GM12878 (cell line): ENCODE data around the gene RAE1. TPM values are rescaled to one million over a fixed set of nuclear protein-coding genes. Genes with fewer than 3 reads are reported as not detected.

Experiments used
- ATAC-seq: fragments of 200-7000 bp; cut with Tn5 transposase; 3 replicates; pipeline ENCODE4 v1.9.1; 2020; ENCODE audit warnings: mild to moderate bottlenecking, moderate library complexity
- BruUV-seq: library from RNA; stranded (reverse); fragments of 400-500 nt; replicated peaks from 2 replicates; lab custom pipeline; 2021; lab: Mats Ljungman, UMichigan
- CTCF ChIA-PET: fragments of 300-600 bp; sonication (Branson Sonifier 250); formaldehyde crosslinking; extraction: SDS; loops from one replicate; lab custom pipeline; 2021; ENCODE audit warnings: inconsistent platforms; lab: Yijun Ruan, JAX
- POLR2A ChIA-PET: fragments of 350-600 bp; formaldehyde crosslinking; extraction: SDS; loops from one replicate; lab custom pipeline; 2021; ENCODE audit warnings: inconsistent platforms; lab: Charles Lee
- RAD21 ChIA-PET: fragments of 300-600 bp; sonication (Branson Sonifier 250); formaldehyde crosslinking; loops from one replicate; lab custom pipeline; 2023; ENCODE audit warnings: antibody characterized with exemption; ENCODE audit not compliant: unreplicated experiment; lab: Charles Lee
- SMC1A ChIA-PET: fragments of 300-600 bp; sonication (Branson Sonifier 250); formaldehyde crosslinking; loops from one replicate; lab custom pipeline; 2023; ENCODE audit not compliant: unreplicated experiment, uncharacterized antibody; lab: Charles Lee
- DNase-seq: peaks from one replicate; pipeline ENCODE4 v3.0.0-alpha.2; 2011; ENCODE audit warnings: low read depth, low spot score
- FAIRE-seq: peaks from 3 replicates; lab custom pipeline; 2011; peaks lifted over from hg19 to GRCh38; lab: Jason Lieb, UNC
- H2AFZ ChIP-seq: 2 replicates; pipeline ENCODE4 v1.6.0; 2011; ENCODE audit warnings: low read depth, low read length, control low read depth; ENCODE audit not compliant: control insufficient read depth
- H3K27ac ChIP-seq: 2 replicates; pipeline ENCODE4 v1.5.1; 2011; ENCODE audit warnings: control low read depth; ENCODE audit not compliant: control insufficient read depth, insufficient read depth
- H3K27me3 ChIP-seq, 2 experiments: replicated peaks in 1 of 2; 2 replicates each; pipeline versions ENCODE4 v1.6.0 to v1.6.1; 2011; ENCODE audit warnings: low read length in 1 of 2; ENCODE audit not compliant: control insufficient read depth in 2 of 2, insufficient read depth in 2 of 2
- H3K36me3 ChIP-seq, 2 experiments: 2 replicates each; pipeline ENCODE4 v1.5.1; 2011; ENCODE audit warnings: low read length in 1 of 2; ENCODE audit not compliant: control insufficient read depth in 2 of 2, insufficient read depth in 2 of 2
- H3K4me1 ChIP-seq: 2 replicates; pipeline ENCODE4 v1.6.1; 2011; ENCODE audit warnings: mild to moderate bottlenecking, low read length, moderate library complexity, mixed read lengths; ENCODE audit not compliant: control insufficient read depth, insufficient read depth
- H3K4me2 ChIP-seq: 2 replicates; pipeline ENCODE4 v1.6.0; 2011; ENCODE audit warnings: control low read depth; ENCODE audit not compliant: control insufficient read depth, insufficient read depth
- H3K4me3 ChIP-seq: fragments of 200-600 bp; sonication (generic); 2 replicates; pipeline ENCODE4 v1.5.1; 2016
- H3K79me2 ChIP-seq: 2 replicates; pipeline ENCODE4 v1.6.0; 2011; ENCODE audit warnings: low read length; ENCODE audit not compliant: control insufficient read depth, insufficient read depth
- H3K9ac ChIP-seq: 2 replicates; pipeline ENCODE4 v1.8.0; 2011; ENCODE audit warnings: low read length, control low read depth, mixed read lengths; ENCODE audit not compliant: control insufficient read depth, insufficient read depth
- H3K9me3 ChIP-seq: replicated peaks from 3 replicates; pipeline ENCODE4 v1.5.1; 2011; ENCODE audit warnings: mild to moderate bottlenecking, low read length; ENCODE audit not compliant: control insufficient read depth, insufficient read depth
- H4K20me1 ChIP-seq: 2 replicates; pipeline ENCODE4 v1.6.0; 2011; ENCODE audit not compliant: control insufficient read depth, insufficient read depth
- BMI1 ChIP-seq: fragments of 450-650 bp; IDR thresholded peaks from 2 replicates; pipeline ENCODE4 v1.6.1; 2016; ENCODE audit warnings: mild to moderate bottlenecking, moderate library complexity, borderline replicate concordance
- FOXM1 ChIP-seq: IDR thresholded peaks from 2 replicates; pipeline ENCODE4 v1.6.1; 2012; ENCODE audit warnings: low read depth, mild to moderate bottlenecking, inconsistent platforms, low read length, moderate library complexity
- HDAC2 ChIP-seq: fragments of 200-600 bp; sonication (generic); IDR thresholded peaks from 2 replicates; pipeline ENCODE4 v1.6.1; 2017
- KLF5 ChIP-seq: fragments of 450-650 bp; IDR thresholded peaks from 2 replicates; pipeline ENCODE4 v1.6.1; 2014; ENCODE audit warnings: mild to moderate bottlenecking; ENCODE audit not compliant: partially characterized antibody
- MEF2A ChIP-seq: IDR thresholded peaks from 2 replicates; pipeline ENCODE4 v1.6.1; 2011; ENCODE audit warnings: low read depth, mild to moderate bottlenecking, low read length, moderate library complexity; ENCODE audit not compliant: insufficient read depth
- NBN ChIP-seq: fragments of 450-650 bp; IDR thresholded peaks from 2 replicates; pipeline ENCODE4 v1.6.1; 2016
- RB1 ChIP-seq: fragments of 450-650 bp; formaldehyde crosslinking; IDR thresholded peaks from 2 replicates; pipeline ENCODE4 v1.6.1; 2017; ENCODE audit warnings: mild to moderate bottlenecking, borderline replicate concordance
- SMARCA5 ChIP-seq: fragments of 450-650 bp; IDR thresholded peaks from 2 replicates; pipeline ENCODE4 v1.6.1; 2017; ENCODE audit warnings: mild to moderate bottlenecking
- SMC3 ChIP-seq: IDR thresholded peaks from 2 replicates; pipeline ENCODE4 v1.6.1; 2011; ENCODE audit warnings: low read length, improper control_type of control experiment, borderline replicate concordance
- WGBS: methylation state at CpG from one replicate; pipeline ENCODE4 v1.1.6; 2016; ENCODE audit warnings: low lambda C conversion rate; ENCODE audit not compliant: insufficient replicate concordance, insufficient coverage; ENCODE audit errors: missing lambda C conversion rate; 5-methylcytosine and 5-hydroxymethylcytosine counted together
- in situ Hi-C: fragments of 300-500 bp; cut with MboI; formaldehyde crosslinking; loops from 9 replicates; pipeline ENCODE4 v1.14.3; 2018; ENCODE audit warnings: mixed read lengths
- intact Hi-C: fragments of 100-400 bp; cut with micrococcal nuclease; formaldehyde crosslinking; loops from one replicate; pipeline ENCODE4 v1.14.2; 2022; ENCODE audit not compliant: unreplicated experiment
- polyA plus RNA-seq, 11 experiments: library from polyadenylated mRNA; depleted of rRNA in 4 of 11; unstranded in 6 of 11; stranded (reverse) in 5 of 11; fragments of >200 nt; fragmentation: Nextera tagmentation in 4 of 11; fragmentation: Illumina TruSeq in 1 of 11; extraction: Ambion mirVana in 4 of 11; extraction: Trizol in 1 of 11; gene quantifications; 1 replicate in 1 of 11; 2 replicates in 10 of 11; pipeline versions ENCODE4 v1.2.1 to v1.2.3, GENCODE V29; 2011 to 2016; ENCODE audit warnings: inconsistent platforms in 2 of 11, missing spikeins in 2 of 11, low read depth in 1 of 11
- total RNA-seq, 4 experiments: library from RNA; depleted of rRNA in 3 of 4; stranded (reverse); fragments of >200 nt in 3 of 4; fragmentation: Illumina TruSeq in 1 of 4; extraction: Trizol in 1 of 4; gene quantifications; 2 replicates each; pipeline versions ENCODE4 v1.2.1 to v1.2.3, GENCODE V29; 2013 to 2021
- TF ChIP-seq, protein P1 (sequence below): fragments of 450-650 bp; IDR thresholded peaks from 2 replicates; pipeline ENCODE4 v1.6.1; 2018; ENCODE audit warnings: borderline replicate concordance, mild to moderate bottlenecking; ENCODE audit not compliant: partially characterized antibody
- TF ChIP-seq, protein P2 (sequence below): fragments of 450-650 bp; formaldehyde crosslinking; IDR thresholded peaks from 2 replicates; pipeline ENCODE4 v1.4.0; 2020; ENCODE audit warnings: mild to moderate bottlenecking, moderate library complexity
- TF ChIP-seq, protein P3 (sequence below): fragments of 150-350 bp; IDR thresholded peaks from 2 replicates; pipeline ENCODE4 v1.6.1; 2014; ENCODE audit warnings: mild to moderate bottlenecking, low read depth, low read length
- TF ChIP-seq, protein P4 (sequence below): IDR thresholded peaks from 2 replicates; pipeline ENCODE4 v1.6.1; 2011; ENCODE audit warnings: low read depth, mild to moderate bottlenecking, low read length, moderate library complexity, borderline replicate concordance; ENCODE audit errors: extremely low read depth

Gene RAE1
- total and polyA plus RNA-seq, 10 of the 15 experiments (the other 5 are each of a cell fraction or from before 2014, with no cell fraction given), result 28.7 to 107 (median 49.3) TPM

DNA sequence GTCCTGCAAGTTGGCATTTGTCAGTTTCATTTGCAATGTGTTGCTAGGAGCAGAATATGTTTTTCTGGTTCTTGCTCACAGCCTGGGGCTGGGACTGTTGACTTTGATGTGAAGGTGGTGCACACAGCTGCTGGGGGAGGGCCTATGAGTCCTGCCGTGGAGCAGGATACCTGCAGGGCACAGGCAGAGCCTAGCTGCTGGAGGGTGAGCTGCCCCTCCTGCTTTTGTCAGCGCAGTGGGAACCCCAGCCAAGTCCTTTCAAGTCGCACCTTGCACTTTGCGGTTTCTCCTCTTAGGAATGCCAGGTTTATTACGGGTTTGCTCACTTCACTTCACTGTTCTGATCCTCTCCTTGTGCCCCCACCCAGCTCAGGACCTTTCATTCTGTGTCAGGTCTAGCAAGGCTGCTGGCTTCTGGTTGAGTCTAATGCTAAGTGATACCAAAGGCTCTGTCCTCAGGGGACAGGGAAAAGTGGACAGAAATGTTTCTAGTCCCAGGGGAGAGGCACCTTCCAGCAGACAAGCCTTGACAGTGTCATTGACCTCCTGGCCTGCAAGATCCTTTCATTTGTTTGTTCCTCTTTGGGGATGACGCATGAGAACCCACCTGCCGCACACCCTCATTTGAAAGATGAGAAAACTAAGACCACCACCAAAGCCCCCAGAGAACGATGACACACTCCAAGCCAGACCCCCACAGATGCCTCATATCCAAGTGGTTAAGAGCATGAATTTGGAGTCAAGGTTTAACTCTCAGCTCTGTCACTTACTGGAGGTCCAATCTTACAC, 24.2 kb upstream of the RAE1 start:
- H3K9ac ChIP-seq, result no peak overlapping the region
- H3K36me3 ChIP-seq, result no peaks in the 10 kb centered on the region
- SMC1A ChIA-PET, result interaction anchor here (1.5 kb wide), 1 partner anchor 9 kb away, joined by 3 read pairs; no protein-coding TSS in a partner anchor
- POLR2A ChIA-PET, result no interaction called here
- H3K27ac ChIP-seq, result no peak overlapping the region
- CTCF ChIA-PET, result interaction anchor here (0.8 kb wide), 1 partner anchor 13 kb away, joined by 3 read pairs; no protein-coding TSS in a partner anchor
- no peaks in the 10 kb centered on the region for H4K20me1 ChIP-seq
- no peak overlapping the region for H2AFZ ChIP-seq
- ATAC-seq, result no peak
- H3K9me3 ChIP-seq, result no peaks in the 10 kb centered on the region
- H3K4me3 ChIP-seq, result no peak overlapping the region
- H3K27me3 ChIP-seq, result peaks cover 2 to 3% of the 10 kb centered on the region in 2 experiments; a peak in 3 of 4 replicates
- no peak for FAIRE-seq
- DNase-seq, result no peak
- TF ChIP-seq, protein P1, sequence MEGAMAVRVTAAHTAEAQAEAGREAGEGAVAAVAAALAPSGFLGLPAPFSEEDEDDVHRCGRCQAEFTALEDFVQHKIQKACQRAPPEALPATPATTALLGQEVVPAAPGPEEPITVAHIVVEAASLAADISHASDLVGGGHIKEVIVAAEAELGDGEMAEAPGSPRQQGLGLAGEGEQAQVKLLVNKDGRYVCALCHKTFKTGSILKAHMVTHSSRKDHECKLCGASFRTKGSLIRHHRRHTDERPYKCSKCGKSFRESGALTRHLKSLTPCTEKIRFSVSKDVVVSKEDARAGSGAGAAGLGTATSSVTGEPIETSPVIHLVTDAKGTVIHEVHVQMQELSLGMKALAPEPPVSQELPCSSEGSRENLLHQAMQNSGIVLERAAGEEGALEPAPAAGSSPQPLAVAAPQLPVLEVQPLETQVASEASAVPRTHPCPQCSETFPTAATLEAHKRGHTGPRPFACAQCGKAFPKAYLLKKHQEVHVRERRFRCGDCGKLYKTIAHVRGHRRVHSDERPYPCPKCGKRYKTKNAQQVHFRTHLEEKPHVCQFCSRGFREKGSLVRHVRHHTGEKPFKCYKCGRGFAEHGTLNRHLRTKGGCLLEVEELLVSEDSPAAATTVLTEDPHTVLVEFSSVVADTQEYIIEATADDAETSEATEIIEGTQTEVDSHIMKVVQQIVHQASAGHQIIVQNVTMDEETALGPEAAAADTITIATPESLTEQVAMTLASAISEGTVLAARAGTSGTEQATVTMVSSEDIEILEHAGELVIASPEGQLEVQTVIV, result no peak
- TF ChIP-seq KLF5 (no peak), MEF2A (no peak), NBN (no peak), BMI1 (no peak), SMC3 (no peak), SMARCA5 (no peak), FOXM1 (no peak), HDAC2 (no peak), RB1 (no peak)
- TF ChIP-seq, protein P2, sequence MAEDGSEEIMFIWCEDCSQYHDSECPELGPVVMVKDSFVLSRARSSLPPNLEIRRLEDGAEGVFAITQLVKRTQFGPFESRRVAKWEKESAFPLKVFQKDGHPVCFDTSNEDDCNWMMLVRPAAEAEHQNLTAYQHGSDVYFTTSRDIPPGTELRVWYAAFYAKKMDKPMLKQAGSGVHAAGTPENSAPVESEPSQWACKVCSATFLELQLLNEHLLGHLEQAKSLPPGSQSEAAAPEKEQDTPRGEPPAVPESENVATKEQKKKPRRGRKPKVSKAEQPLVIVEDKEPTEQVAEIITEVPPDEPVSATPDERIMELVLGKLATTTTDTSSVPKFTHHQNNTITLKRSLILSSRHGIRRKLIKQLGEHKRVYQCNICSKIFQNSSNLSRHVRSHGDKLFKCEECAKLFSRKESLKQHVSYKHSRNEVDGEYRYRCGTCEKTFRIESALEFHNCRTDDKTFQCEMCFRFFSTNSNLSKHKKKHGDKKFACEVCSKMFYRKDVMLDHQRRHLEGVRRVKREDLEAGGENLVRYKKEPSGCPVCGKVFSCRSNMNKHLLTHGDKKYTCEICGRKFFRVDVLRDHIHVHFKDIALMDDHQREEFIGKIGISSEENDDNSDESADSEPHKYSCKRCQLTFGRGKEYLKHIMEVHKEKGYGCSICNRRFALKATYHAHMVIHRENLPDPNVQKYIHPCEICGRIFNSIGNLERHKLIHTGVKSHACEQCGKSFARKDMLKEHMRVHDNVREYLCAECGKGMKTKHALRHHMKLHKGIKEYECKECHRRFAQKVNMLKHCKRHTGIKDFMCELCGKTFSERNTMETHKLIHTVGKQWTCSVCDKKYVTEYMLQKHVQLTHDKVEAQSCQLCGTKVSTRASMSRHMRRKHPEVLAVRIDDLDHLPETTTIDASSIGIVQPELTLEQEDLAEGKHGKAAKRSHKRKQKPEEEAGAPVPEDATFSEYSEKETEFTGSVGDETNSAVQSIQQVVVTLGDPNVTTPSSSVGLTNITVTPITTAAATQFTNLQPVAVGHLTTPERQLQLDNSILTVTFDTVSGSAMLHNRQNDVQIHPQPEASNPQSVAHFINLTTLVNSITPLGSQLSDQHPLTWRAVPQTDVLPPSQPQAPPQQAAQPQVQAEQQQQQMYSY (CRISPR knock-in tag), result no peak
- TF ChIP-seq, protein P3, sequence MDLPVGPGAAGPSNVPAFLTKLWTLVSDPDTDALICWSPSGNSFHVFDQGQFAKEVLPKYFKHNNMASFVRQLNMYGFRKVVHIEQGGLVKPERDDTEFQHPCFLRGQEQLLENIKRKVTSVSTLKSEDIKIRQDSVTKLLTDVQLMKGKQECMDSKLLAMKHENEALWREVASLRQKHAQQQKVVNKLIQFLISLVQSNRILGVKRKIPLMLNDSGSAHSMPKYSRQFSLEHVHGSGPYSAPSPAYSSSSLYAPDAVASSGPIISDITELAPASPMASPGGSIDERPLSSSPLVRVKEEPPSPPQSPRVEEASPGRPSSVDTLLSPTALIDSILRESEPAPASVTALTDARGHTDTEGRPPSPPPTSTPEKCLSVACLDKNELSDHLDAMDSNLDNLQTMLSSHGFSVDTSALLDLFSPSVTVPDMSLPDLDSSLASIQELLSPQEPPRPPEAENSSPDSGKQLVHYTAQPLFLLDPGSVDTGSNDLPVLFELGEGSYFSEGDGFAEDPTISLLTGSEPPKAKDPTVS, result no peak
- TF ChIP-seq, protein P4, sequence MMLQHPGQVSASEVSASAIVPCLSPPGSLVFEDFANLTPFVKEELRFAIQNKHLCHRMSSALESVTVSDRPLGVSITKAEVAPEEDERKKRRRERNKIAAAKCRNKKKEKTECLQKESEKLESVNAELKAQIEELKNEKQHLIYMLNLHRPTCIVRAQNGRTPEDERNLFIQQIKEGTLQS, result no peak
- H3K79me2 ChIP-seq, result no peaks in the 10 kb centered on the region
- intact Hi-C loops (no loop called here), in situ Hi-C loops (no loop called here)
- RAD21 ChIA-PET, result no interaction called here
- 20% methylated on average over 8 of the region's 8 CpGs for WGBS
- BruUV-seq, result no TSS peak
- H3K4me1 ChIP-seq, result no peaks in the 10 kb centered on the region
- H3K4me2 ChIP-seq, result no peak overlapping the region
